ENCODE results near the gene YIF1B.

- TF ChIP-seq EZH2 (IDR thresholded peaks at IDR 0.05) (no peak), POLR2AphosphoS5 (IDR thresholded peaks at IDR 0.05; ENCODE audit: borderline replicate concordance, low read depth, low read length) (no peak), FOXP2 (optimal IDR thresholded peaks at IDR 0.05; ENCODE audit: control extremely low read depth, extremely low read length, insufficient read depth) (no peak)
Observed at GRCh38 chr19:38319421-38320258, 3.9 kb upstream of the YIF1B start, which contains the start of gene KCNK6.

Measured in SK-N-MC (cell line).